ENCODE measurements around the gene PSPH.

GRCh38 chr7:56087445-56087844 is 36.2 kb upstream of the PSPH start:
- no peak for TF ChIP-seq SP1 (IDR thresholded peaks at IDR 0.05; ENCODE audit: low read depth, low read length)
- TF ChIP-seq POLR2A (IDR thresholded peaks at IDR 0.05; ENCODE audit: low read depth, low read length): no peak
- no peak for TF ChIP-seq EGR1 (IDR thresholded peaks at IDR 0.05; ENCODE audit: borderline replicate concordance in 1 of 2, low read depth in 2 of 2, low read length in 2 of 2)
- no peak for TF ChIP-seq FOXM1 (IDR thresholded peaks at IDR 0.05; ENCODE audit: low read depth, low read length)
- TF ChIP-seq BCLAF1 (IDR thresholded peaks at IDR 0.05): no peak
- TF ChIP-seq, protein P1, sequence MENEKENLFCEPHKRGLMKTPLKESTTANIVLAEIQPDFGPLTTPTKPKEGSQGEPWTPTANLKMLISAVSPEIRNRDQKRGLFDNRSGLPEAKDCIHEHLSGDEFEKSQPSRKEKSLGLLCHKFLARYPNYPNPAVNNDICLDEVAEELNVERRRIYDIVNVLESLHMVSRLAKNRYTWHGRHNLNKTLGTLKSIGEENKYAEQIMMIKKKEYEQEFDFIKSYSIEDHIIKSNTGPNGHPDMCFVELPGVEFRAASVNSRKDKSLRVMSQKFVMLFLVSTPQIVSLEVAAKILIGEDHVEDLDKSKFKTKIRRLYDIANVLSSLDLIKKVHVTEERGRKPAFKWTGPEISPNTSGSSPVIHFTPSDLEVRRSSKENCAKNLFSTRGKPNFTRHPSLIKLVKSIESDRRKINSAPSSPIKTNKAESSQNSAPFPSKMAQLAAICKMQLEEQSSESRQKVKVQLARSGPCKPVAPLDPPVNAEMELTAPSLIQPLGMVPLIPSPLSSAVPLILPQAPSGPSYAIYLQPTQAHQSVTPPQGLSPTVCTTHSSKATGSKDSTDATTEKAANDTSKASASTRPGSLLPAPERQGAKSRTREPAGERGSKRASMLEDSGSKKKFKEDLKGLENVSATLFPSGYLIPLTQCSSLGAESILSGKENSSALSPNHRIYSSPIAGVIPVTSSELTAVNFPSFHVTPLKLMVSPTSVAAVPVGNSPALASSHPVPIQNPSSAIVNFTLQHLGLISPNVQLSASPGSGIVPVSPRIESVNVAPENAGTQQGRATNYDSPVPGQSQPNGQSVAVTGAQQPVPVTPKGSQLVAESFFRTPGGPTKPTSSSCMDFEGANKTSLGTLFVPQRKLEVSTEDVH (IDR thresholded peaks at IDR 0.05; ENCODE audit: low read depth, partially characterized antibody): no peak
- no peak for TF ChIP-seq MXI1 (IDR thresholded peaks at IDR 0.05; ENCODE audit: low read depth, low read length)
- TF ChIP-seq, protein P2, sequence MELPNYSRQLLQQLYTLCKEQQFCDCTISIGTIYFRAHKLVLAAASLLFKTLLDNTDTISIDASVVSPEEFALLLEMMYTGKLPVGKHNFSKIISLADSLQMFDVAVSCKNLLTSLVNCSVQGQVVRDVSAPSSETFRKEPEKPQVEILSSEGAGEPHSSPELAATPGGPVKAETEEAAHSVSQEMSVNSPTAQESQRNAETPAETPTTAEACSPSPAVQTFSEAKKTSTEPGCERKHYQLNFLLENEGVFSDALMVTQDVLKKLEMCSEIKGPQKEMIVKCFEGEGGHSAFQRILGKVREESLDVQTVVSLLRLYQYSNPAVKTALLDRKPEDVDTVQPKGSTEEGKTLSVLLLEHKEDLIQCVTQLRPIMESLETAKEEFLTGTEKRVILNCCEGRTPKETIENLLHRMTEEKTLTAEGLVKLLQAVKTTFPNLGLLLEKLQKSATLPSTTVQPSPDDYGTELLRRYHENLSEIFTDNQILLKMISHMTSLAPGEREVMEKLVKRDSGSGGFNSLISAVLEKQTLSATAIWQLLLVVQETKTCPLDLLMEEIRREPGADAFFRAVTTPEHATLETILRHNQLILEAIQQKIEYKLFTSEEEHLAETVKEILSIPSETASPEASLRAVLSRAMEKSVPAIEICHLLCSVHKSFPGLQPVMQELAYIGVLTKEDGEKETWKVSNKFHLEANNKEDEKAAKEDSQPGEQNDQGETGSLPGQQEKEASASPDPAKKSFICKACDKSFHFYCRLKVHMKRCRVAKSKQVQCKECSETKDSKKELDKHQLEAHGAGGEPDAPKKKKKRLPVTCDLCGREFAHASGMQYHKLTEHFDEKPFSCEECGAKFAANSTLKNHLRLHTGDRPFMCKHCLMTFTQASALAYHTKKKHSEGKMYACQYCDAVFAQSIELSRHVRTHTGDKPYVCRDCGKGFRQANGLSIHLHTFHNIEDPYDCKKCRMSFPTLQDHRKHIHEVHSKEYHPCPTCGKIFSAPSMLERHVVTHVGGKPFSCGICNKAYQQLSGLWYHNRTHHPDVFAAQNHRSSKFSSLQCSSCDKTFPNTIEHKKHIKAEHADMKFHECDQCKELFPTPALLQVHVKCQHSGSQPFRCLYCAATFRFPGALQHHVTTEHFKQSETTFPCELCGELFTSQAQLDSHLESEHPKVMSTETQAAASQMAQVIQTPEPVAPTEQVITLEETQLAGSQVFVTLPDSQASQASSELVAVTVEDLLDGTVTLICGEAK (IDR thresholded peaks at IDR 0.05; ENCODE audit: borderline replicate concordance): no peak
- TF ChIP-seq POU2F2 (IDR thresholded peaks at IDR 0.05; ENCODE audit: borderline replicate concordance, low read depth, low read length): no peak
- TF ChIP-seq POLR2AphosphoS5 (IDR thresholded peaks at IDR 0.05; ENCODE audit: low read length): no peak
- no peak for TF ChIP-seq CTCF (IDR thresholded peaks at IDR 0.05 in 2 of 3, conservative IDR thresholded peaks at IDR 0.05 in 1 of 3; ENCODE audit: control insufficient read depth in 2 of 3, extremely low read depth in 1 of 3, insufficient read depth in 1 of 3, low read depth in 3 of 3, low read length in 3 of 3)

All from GM12878 (cell line).